ENCODE data around the gene ARHGAP32. TPM values are rescaled to one million over a fixed set of nuclear protein-coding genes. Genes with fewer than 3 reads are reported as not detected.

The ARHGAP32 gene
- total RNA-seq, result 38.4 and 40.3 TPM in 2 replicates
- long read RNA-seq, partial matches to known transcripts, result 2 of 12 reads
- long read RNA-seq, other reads (novel, unspliced or antisense), result 10 of 12 reads

- no peak within 1 kb of the TSS for H3K4me3 Mint-ChIP-seq
- peaks cover 5% of the 10 kb centered on the region for H3K4me1 Mint-ChIP-seq
- DNase-seq (ENCODE audit: low read depth, low spot score), result no peak
- no peaks in the 10 kb centered on the region for H3K27me3 Mint-ChIP-seq (ENCODE audit: low read depth)
- H3K9me3 Mint-ChIP-seq, result peaks cover 5% of the 10 kb centered on the region
- TF ChIP-seq CTCF (conservative IDR thresholded peaks at IDR 0.05), result no peak
- no peak within 1 kb of the TSS for H3K27ac Mint-ChIP-seq (ENCODE audit: unreplicated experiment)
- peaks cover 9% of the 10 kb centered on the region for H3K36me3 Mint-ChIP-seq (ENCODE audit: low read depth)
These were observed at the start of gene ARHGAP32 for GRCh38 chr11:129192150-129192549. TSS of gene ARHGAP32 (minus strand) at chr11:129192325. CDS start at chr11:129192198, 127 bp downstream.

DNA sequence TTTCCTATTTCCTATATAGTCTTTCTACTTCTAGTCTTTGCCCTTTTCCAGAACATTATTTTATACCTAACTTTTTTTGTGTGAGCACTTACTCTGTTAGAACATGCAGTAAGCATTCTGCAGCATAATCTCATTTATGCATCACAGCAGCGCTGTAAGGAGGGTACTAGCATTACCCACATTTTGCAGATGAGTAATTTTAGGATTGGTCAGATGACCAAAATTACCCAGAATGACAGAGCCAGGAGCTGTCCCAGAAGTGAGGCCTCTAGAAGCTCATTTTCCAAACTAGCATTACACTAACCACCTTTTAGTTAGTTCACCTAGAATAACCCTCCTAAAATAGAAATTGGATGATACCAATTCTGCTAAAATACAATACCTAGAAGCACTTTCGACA is 47.1 kb upstream of the ARHGAP32 start:
- Mint-ChIP-seq H3K27me3 (ENCODE audit: low read depth) (no peaks in the 10 kb centered on the region), H3K27ac (ENCODE audit: unreplicated experiment) (no peak overlapping the region), H3K36me3 (ENCODE audit: low read depth) (peaks cover 28% of the 10 kb centered on the region), H3K4me3 (no peak overlapping the region), H3K9me3 (peaks cover 7% of the 10 kb centered on the region), H3K4me1 (no peaks in the 10 kb centered on the region)
- DNase-seq (ENCODE audit: low read depth, low spot score), result no peak
- TF ChIP-seq CTCF (conservative IDR thresholded peaks at IDR 0.05), result no peak

GRCh38 chr11:129237880-129238638 is 45.9 kb upstream of the ARHGAP32 start:
- no peak for TF ChIP-seq CTCF (conservative IDR thresholded peaks at IDR 0.05)
- H3K4me1 Mint-ChIP-seq, result no peaks in the 10 kb centered on the region
- peaks cover 26% of the 10 kb centered on the region for H3K36me3 Mint-ChIP-seq (ENCODE audit: low read depth)
- no peak overlapping the region for H3K4me3 Mint-ChIP-seq
- peaks cover 7% of the 10 kb centered on the region for H3K9me3 Mint-ChIP-seq
- H3K27ac Mint-ChIP-seq (ENCODE audit: unreplicated experiment), result no peak overlapping the region
- no peak for DNase-seq (ENCODE audit: low read depth, low spot score)
- H3K27me3 Mint-ChIP-seq (ENCODE audit: low read depth), result no peaks in the 10 kb centered on the region

DNA sequence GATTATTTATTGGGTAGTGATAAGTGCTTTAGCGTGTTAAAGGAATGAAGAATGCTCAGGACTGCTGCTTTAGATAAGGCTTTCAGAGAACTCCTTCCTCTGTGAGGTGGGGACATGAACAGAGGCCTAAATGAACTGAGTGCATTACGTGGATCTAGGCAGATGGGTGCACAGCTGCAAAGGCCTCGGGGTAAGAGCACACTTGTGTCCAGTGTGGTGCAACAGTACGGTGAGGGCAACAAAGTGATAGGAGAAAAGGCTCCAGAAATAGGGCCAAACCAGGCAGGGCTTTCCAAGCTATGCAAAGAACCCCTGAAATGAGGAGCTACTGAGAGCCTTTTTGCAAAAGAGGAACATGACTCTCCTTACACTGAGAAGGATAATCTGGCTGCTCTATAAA is 45.3 kb upstream of the ARHGAP32 start:
- DNase-seq (ENCODE audit: low read depth, low spot score), result no peak
- Mint-ChIP-seq H3K27me3 (ENCODE audit: low read depth) (no peaks in the 10 kb centered on the region), H3K4me3 (no peak overlapping the region), H3K27ac (ENCODE audit: unreplicated experiment) (no peak overlapping the region), H3K36me3 (ENCODE audit: low read depth) (peaks cover 22% of the 10 kb centered on the region), H3K4me1 (no peaks in the 10 kb centered on the region), H3K9me3 (peaks cover 7% of the 10 kb centered on the region)
- no peak for TF ChIP-seq CTCF (conservative IDR thresholded peaks at IDR 0.05)

DNA sequence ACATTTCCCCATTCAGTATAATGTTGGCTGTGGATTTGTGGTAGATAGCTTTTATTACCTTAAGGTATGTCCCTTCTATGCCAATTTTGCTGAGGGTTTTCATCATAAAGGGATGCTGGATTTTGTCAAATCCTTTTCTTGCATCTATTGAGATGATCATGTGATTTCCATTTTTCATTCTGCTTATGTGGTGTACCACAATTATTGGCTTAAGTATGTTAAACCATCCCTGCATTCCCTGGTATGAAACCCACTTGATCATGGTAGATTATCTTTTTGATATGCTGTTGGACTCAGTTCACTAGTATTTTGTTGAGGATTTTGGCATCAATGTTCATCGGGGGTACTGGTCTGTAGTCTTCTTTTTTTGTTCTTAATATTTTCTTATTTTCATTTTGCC is 44.7 kb upstream of the ARHGAP32 start:
- no peak overlapping the region for H3K4me3 Mint-ChIP-seq
- H3K27ac Mint-ChIP-seq (ENCODE audit: unreplicated experiment), result no peak overlapping the region
- peaks cover 10% of the 10 kb centered on the region for H3K9me3 Mint-ChIP-seq
- no peaks in the 10 kb centered on the region for H3K4me1 Mint-ChIP-seq
- no peaks in the 10 kb centered on the region for H3K27me3 Mint-ChIP-seq (ENCODE audit: low read depth)
- no peak for TF ChIP-seq CTCF (conservative IDR thresholded peaks at IDR 0.05)
- H3K36me3 Mint-ChIP-seq (ENCODE audit: low read depth), result peaks cover 24% of the 10 kb centered on the region
- DNase-seq (ENCODE audit: low read depth, low spot score), result no peak

Measured in neural crest cell (in vitro differentiated cells).